Motor neuron (in vitro differentiated cells): ENCODE measurements around the gene CRY2. TPM values are rescaled to one million over a fixed set of nuclear protein-coding genes. Genes with fewer than 3 reads are reported as not detected.
A peak's percentile ranks its signal among the peaks of the same experiment; 100 is the strongest.

Experiments used
- ATAC-seq, 8 experiments: fragments of 200-7000 bp; cut with Tn5 transposase; replicated peaks in 6 of 8; 2 replicates each; pipeline ENCODE4 v1.8.0; 2021; ENCODE audit warnings: mild to moderate bottlenecking in 8 of 8, moderate library complexity in 8 of 8
- H3K27ac ChIP-seq, 2 donors: fragments of 250-450 bp; sonication (Bioruptor Pico); 2 replicates each; pipeline ENCODE4 v1.9.0; 2021; ENCODE audit warnings: antibody characterized with exemption in 2 of 2, mild to moderate bottlenecking in 2 of 2, moderate library complexity in 1 of 2
- H3K4me1 ChIP-seq, 2 donors: fragments of 250-450 bp; sonication (Bioruptor Pico); replicated peaks in 1 of 2; 2 replicates each; pipeline ENCODE4 v1.6.1; 2021; ENCODE audit warnings: antibody characterized with exemption in 2 of 2, mild to moderate bottlenecking in 2 of 2, moderate library complexity in 1 of 2
- H3K4me3 ChIP-seq, 5 donors: fragments of 250-450 bp; sonication (Bioruptor Pico); 2 replicates each; pipeline ENCODE4 v1.9.0; 2021; ENCODE audit warnings: antibody characterized with exemption in 5 of 5, mild to moderate bottlenecking in 5 of 5, moderate library complexity in 4 of 5
- WGBS, 10 experiments: fragments of 450-650 bp; shearing (Covaris generic); methylation state at CpG; one replicate each; pipeline ENCODE4 v1.0.0; 2022; 5-methylcytosine and 5-hydroxymethylcytosine counted together
- in situ Hi-C, 9 experiments: fragments of 400-800 bp; cut with MboI; loops; one replicate each; pipeline ENCODE4 v1.15.0; 2021; ENCODE audit warnings: low sequenced_read_pairs in 9 of 9, low pct_unique_long_range_greater_than_20kb in 2 of 9; ENCODE audit not compliant: unreplicated experiment in 9 of 9
- total RNA-seq, 8 experiments: library from RNA; unstranded; fragments of 300-600 nt; gene quantifications; 2 replicates each; pipeline versions ENCODE4 v1.2.3 to v1.2.4, GENCODE V29; 2022

Gene CRY2
- total RNA-seq, 8 experiments from 2014 or later: 11.3 to 35.7 (median 22.3) TPM

DNA sequence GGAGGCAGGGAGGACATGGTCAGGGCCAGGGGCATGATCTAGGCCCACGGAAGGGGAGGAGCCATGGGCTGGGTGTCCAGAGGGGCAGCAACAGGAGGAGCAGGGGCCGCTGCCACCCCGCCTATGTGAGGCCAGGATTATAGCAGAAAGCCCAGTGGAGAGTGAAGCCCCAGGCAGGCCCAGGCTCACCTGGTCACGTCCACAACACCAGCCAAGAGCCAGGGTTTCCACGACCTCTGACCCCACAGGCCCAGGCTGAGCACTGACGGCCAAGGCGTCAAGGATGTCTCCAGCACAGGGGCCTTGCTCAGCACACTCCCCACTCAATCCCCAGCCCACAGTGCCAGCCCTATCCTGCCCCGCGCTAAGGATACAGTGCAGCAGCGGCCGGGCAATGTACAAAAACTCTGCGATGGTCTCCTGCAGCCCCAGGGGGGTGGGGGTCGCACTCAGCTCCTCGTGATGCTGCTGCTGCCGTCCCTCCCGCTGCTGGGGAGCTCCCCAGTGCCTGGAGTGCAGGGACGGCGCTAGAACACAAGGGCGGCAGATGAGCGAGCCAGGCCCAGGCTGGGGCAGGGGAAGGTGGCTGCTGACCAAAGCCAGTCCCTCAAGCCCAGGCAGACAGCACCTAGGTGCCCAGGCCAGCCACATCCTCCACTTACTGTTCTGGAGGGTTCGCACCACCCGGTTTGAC is 66.8 kb downstream of the CRY2 start:
- ATAC-seq: no peak
- H3K4me1 ChIP-seq: peaks cover 5 to 8% of the 10 kb centered on the region in 2 donors
- no peak overlapping the region for H3K4me3 ChIP-seq
- no peak overlapping the region for H3K27ac ChIP-seq
- WGBS, 10 experiments: 91 to 100% (median 100%) methylated on average over 1 to 4 of the region's 22 CpGs; no CpG with 5 or more reads in 7 of the 10 experiments
- in situ Hi-C loops: no loop called here

DNA sequence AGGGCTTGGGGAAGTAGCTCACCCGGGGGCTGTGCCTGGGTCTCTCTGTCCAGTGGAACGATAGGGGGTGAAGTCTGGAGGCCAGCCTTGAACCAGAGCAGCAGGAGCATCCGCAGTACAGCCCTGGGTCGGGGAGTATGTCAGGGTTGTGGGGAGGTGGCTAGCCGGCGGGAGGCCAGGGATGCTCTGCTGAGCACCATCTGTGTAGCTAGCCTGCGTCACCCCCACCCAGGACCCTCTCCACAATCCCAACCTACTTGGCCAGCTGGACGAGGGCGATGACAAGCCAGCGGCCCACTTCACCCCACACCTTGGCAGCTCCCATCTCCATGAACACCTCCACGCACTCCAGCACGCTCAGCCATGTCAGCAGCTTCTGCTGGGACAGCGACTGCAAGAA is 68.2 kb downstream of the CRY2 start:
- H3K4me1 ChIP-seq: peaks cover 5 to 8% of the 10 kb centered on the region in 2 donors
- in situ Hi-C loops: no loop called here
- 60 to 100% (median 93%) methylated on average over 2 to 8 of the region's 13 CpGs; no CpG with 5 or more reads in 5 of the 10 experiments for WGBS, 10 experiments
- no peak overlapping the region for H3K4me3 ChIP-seq
- no peak overlapping the region for H3K27ac ChIP-seq
- no peak for ATAC-seq

DNA sequence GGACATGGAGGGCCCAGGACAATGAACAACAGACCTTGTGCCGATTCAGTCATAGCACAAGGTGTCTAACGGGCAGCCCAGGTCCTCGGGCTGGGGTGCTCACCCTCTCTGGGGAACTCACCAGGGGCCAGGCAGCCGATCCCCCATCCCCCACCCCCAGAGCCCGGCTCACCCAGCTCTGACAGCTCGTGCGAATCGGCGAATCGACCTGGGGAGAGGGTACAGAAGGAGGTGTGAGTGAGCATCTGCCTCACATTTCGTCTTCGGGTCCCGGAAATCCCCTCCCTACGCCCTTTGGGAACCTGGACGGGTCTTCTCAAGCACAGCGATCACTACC is 70.0 kb downstream of the CRY2 start:
- WGBS, 10 experiments: 0 to 7% (median 0%) methylated on average over 1 to 3 of the region's 16 CpGs; no CpG with 5 or more reads in 7 of the 10 experiments

DNA sequence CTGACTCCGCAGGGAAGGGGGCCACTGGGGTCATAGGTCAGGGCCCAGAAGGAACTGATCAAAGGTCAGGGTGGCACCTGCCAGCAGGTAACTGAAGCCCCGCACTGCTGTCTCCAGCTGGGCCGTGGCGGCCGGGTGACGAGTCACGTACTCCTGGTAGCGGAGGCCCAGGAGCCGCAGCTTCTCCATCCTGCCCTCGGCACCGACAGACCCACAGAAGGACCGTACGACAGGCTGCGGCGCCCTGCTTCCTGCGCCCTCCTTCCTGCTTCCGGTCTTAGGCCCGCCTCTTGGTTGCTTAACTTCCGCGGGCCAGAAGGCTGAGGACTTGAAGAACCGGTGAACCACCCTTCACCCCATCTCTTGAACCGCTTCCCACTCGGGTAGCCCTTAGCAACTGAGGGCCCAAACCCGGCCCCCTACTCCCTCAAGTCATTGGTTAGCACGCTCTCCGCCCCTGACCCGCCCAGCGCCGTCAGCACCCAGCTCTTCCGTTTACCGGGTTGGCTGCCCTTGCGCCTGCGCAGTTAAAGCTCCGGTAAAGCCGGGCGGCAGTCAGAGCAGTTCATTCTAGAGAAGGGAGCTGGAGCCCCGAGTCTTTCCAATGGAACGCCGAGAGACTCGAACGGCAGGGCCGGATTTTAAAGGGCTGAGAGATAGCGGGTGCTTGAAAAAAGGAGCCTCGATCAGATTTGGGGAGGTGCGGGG is 70.5 kb downstream of the CRY2 start, which contains the start of gene PEX16:
Gene PEX16 (minus strand): TSS at position 255 of the 708 bp plus-strand sequence. CDS start 66 bp downstream, at position 189.
- Histone ChIP-seq H3K4me3 (peak within 1 kb of the TSS; percentile 41 to 83 (median 63)), H3K4me1 (peaks cover 5 to 22% of the 10 kb centered on the region in 2 donors), H3K27ac (peak within 1 kb of the TSS; percentile 90 to 92)
- WGBS, 10 experiments: 0 to 2% (median 0%) methylated on average over 5 to 20 of the region's 45 CpGs; no CpG with 5 or more reads in 5 of the 10 experiments
- ATAC-seq: peak; percentile 80 to 91 (median 88)
- in situ Hi-C loops: no loop called here

More for the DNA sequence above, 70.0 kb downstream of the CRY2 start:
- in situ Hi-C loops: no loop called here
- ATAC-seq: peak in 2 of 8 experiments; percentile 2 to 5
- H3K4me1 ChIP-seq: peaks cover 5 to 19% of the 10 kb centered on the region in 2 donors
- peak overlapping the region; percentile 41 to 83 (median 63) for H3K4me3 ChIP-seq
- H3K27ac ChIP-seq: peak overlapping the region; percentile 90 to 92

DNA sequence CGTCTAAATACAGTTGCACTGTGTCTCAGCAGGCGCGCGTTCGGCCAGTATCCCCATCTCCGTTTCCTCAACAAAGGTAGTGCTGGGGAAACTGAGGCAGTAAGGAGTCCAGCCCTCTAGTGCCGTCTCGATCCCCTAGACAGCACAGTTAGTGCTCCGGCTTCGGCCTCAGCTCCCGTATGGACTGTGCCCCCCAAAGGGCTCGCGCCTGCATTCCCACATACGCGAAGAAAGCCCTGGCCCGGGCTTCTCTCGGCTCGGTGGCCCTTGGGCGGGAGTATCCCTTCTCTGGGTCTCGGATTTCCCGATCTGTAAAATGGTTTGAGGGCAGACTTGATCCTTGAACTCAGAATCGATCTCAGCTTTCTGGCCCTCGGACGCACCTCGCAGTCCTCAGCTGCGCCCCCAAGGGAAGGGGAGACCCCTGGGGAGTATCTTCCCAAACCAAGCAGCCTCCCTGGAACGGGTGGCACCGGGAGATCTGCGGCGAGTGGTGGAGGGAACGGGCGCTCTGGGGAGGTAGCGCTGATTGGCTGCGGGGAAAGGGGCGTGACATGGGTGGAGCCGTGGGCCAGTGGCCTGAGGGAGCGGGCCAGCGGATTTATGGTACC is 71.2 kb downstream of the CRY2 start:
- in situ Hi-C loops: no loop called here
- ATAC-seq: peak; percentile 36 to 71 (median 63)

DNA sequence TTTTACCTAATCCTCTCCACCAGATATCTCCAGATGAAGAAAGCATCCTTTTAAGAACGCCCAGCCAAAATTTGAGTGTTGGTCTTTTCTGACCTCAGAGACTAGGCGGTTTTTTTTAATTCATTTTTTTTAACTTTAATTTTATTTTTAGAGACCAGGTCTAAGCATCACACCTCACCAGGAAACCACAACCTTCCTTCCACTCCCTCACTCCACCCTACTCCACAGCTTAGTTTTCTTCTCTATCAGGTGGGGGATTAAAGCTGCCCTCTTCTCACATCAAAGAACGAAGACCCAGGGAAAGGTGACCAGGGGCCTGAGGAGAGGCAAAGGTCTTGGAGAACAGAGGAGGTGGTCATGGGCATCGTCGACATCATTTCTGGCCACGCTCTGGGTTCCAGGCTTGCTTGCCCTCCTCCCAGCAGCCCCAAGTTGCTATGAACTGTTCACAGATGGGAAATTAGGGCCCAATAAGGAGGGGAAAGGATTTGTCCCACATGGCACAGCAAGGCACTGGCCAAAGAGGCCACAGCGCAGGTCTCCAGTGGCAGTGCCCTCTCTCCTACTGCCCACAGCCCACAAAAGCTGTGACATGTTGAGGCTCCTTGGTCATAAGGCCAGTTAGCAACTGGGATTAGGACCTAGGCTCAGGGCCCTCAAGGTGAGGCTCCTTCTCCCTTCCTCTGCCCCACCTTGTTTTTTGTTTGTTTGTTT is 71.8 kb downstream of the CRY2 start:
- peak overlapping the region in 1 of 2 donors; percentile 4 for H3K27ac ChIP-seq
- in situ Hi-C loops: no loop called here
- no peak for ATAC-seq
- WGBS, 10 experiments: 0 to 63% (median 33%) methylated on average over 1 to 6 of the region's 7 CpGs
- H3K4me3 ChIP-seq: peak overlapping the region; percentile 41 to 83 (median 63)
- H3K4me1 ChIP-seq: peaks cover 5 to 22% of the 10 kb centered on the region in 2 donors

More for the DNA sequence above, 71.2 kb downstream of the CRY2 start:
- H3K4me3 ChIP-seq: peak overlapping the region; percentile 41 to 83 (median 63)
- peaks cover 5 to 22% of the 10 kb centered on the region in 2 donors for H3K4me1 ChIP-seq
- WGBS, 10 experiments: 0 to 7% (median 1%) methylated on average over 2 to 17 of the region's 38 CpGs; no CpG with 5 or more reads in 3 of the 10 experiments
- peak overlapping the region; percentile 90 to 92 for H3K27ac ChIP-seq

DNA sequence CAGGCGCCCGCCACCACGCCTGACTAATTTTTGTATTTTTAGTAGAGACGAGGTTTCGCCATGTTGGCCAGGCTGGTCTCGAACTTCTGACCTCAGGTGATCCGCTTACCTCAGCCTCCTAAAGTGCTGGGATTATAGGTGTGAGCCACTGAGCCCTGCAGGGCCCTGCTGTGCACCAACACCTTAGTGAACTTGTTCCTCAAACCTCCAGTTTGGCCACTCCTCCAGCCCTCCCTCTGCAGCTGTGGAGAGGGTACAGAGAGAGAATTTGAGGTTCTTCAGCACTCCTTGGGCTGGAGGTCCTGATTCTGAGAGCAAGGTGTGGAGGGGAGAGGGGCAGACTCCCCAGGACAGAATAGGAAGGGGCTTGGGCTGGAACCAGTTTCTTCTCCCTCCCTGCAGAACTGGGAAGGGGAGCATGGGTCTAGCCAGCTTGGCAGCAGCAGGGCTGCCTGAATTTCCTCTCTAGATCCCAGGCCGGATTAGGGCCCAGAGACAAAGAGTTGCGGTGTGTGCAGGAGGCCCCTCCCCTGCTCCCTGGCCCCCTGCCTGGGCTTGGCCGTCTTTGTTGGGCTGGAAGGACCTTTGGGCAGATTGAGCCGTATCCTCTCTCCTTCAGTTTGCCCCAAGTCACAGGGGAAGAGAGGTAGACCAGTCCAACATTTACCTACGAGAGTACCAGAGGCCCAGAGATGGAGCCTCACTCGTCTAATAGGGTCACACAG is 72.7 kb downstream of the CRY2 start:
- 60 to 100% (median 85%) methylated on average over 1 to 8 of the region's 13 CpGs; no CpG with 5 or more reads in 3 of the 10 experiments for WGBS, 10 experiments
- Histone ChIP-seq H3K27ac (no peak overlapping the region), H3K4me1 (peaks cover 5 to 22% of the 10 kb centered on the region in 2 donors), H3K4me3 (no peak overlapping the region)
- in situ Hi-C loops: no loop called here
- no peak for ATAC-seq

DNA sequence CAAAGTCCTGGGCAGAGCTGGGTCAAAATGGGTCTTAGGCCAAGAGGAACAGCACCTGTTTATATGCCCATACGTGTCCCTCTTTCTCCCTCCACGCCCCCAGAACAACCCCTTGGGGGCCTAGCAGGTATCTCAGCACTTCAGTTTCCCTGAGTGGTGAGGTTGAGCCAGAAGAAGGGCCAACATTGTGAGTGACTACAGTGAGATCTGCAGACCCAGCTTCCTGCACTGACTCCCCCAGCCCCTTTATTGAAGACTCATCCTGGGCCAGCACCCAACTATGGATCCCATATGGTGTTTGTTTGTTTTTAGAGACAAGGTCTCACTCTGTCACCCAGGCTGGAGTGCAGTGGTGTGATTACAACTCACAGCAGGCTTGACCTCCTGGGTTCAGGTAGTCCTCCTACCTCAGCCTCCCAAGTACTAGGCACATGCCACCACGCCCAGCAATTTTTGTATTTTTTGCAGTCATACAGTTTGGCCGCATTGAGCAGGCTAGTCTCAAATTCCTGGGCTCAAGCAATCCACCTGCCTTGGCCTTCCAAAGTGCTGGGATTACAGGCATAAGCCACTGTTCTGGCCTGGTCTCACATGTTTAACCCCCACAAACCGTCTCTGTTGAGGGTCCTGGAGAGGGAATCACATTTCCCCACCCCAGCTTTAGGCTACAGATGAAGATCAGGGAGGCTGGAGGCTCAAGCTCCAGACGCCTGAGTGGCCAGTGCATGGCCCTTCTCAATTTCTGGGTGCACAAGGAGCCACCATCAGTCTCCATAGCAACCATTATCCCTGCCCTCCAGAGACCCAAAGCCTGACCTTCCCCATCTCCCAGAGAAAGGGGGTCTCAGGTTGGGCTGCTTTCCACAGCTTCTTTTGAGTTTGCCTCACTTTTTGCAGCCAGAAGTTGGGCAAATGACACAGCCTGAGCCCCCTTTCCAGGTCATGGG is 73.5 kb downstream of the CRY2 start:
- Histone ChIP-seq H3K4me1 (peaks cover 5 to 24% of the 10 kb centered on the region in 2 donors), H3K4me3 (no peak overlapping the region), H3K27ac (no peak overlapping the region)
- in situ Hi-C loops: no loop called here
- ATAC-seq: no peak
- 67 to 85% (median 77%) methylated on average over 1 to 5 of the region's 6 CpGs; no CpG with 5 or more reads in 4 of the 10 experiments for WGBS, 10 experiments

DNA sequence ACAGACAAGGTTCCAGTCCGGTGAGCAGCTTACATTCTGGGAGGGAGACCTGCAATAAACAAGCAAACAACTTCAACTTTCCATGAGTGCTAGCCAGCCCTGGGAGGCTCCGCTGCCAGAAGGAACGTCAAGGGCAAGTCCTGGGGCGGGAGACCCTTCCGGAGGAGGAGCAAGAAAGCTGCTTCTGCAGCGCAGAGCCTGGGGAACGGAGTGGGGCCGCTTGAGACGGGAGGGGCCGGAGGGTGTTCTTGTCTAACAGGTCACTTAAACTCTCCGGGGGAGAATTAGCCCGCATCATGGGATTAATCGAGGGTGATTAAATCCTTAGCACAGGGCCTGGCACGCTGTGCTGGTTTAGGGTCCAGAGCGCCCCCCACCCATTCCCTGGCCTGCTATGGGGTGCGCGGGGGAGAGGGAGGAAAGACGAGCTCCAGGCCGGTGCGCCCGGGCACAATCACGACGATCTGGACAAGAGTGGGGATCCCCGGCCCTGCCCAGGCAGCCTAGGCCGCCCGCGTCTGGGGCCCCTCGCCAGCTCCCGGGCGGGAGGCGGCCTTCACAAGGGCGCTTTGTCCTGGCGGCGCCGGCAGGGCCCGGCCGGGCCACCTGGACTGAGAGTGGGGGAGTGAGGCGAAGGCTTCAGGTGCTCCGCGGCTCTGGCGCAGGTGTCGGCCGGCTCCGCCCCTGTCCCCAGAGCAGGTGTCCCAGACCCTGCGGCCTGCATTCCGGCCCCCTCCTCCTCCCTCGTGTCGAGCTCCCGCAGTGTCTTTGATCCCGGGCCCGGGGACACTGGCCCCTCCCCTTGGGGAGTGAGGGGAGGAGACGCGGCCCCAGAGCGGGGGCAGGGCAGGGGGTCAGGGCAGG is 74.5 kb downstream of the CRY2 start:
- ATAC-seq: no peak
- Histone ChIP-seq H3K27ac (no peak overlapping the region), H3K4me1 (peaks cover 3 to 25% of the 10 kb centered on the region in 2 donors), H3K4me3 (peak overlapping the region in 2 of 5 donors; percentile 9 to 25)
- WGBS, 10 experiments: 15 to 100% (median 38%) methylated on average over 1 to 12 of the region's 54 CpGs; no CpG with 5 or more reads in 6 of the 10 experiments
- in situ Hi-C loops: no loop called here

DNA sequence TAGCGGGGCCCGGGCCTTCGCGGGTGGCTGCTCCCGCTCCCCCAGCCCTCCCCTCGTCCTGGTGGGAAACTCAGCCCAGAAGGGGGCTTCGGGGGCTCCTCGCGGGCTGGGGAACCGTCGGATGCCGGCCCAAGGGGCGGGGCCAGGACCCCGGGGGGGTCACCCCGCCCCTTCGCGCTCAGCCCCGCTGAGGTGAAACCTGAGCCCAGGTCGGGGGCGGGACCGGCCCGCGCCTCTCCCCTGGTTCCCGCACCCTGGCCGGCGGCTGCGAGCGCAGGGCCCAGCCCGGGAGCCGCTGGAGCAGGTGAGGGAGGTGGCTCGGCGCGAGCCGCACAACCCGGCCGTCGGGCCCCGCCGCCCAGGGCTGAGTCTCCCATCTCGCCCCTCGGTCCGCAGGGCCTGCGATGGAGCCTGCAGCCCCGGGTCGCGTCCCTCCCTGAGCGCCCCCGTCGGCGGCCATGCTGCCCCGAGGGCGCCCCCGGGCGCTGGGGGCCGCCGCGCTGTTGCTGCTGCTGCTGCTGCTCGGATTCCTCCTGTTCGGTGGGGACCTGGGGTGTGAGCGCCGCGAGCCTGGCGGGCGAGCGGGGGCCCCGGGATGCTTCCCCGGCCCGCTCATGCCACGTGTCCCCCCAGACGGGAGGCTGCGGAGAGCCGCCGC is 75.3 kb downstream of the CRY2 start, which contains the start of gene LARGE2:
Gene LARGE2 (plus strand): TSS at position 232 of the 658 bp plus-strand sequence. CDS start 227 bp downstream, at position 459.
- ATAC-seq: peak in 1 of 8 experiments; percentile 6
- no CpG with 5 or more reads among the region's 73 CpGs for WGBS, 10 experiments
- no peak within 1 kb of the TSS for H3K27ac ChIP-seq
- peak within 1 kb of the TSS in 2 of 5 donors; percentile 9 to 25 for H3K4me3 ChIP-seq
- in situ Hi-C loops: no loop called here
- peaks cover 0 to 22% of the 10 kb centered on the region in 2 donors for H3K4me1 ChIP-seq
